HL-60 (cell line): ENCODE measurements around the gene DDX28.
A peak's percentile ranks its signal among the peaks of the same experiment; 100 is the strongest.

Experiments used
- GABPA ChIP-seq: IDR thresholded peaks from 2 replicates; pipeline ENCODE4 v1.6.1; 2012; ENCODE audit warnings: low read depth
- POLR2AphosphoS5 ChIP-seq: IDR thresholded peaks from 2 replicates; pipeline ENCODE4 v1.6.1; 2012; ENCODE audit warnings: low read depth
- SPI1 ChIP-seq: IDR thresholded peaks from 2 replicates; pipeline ENCODE4 v1.6.1; 2012; ENCODE audit warnings: low read depth, mild to moderate bottlenecking, borderline replicate concordance
- TF ChIP-seq, protein P1 (sequence below): IDR thresholded peaks from one replicate; pipeline ENCODE4 v1.5.1; 2011; ENCODE audit warnings: low read length, control low read depth, inconsistent platforms; ENCODE audit not compliant: insufficient read depth

DNA sequence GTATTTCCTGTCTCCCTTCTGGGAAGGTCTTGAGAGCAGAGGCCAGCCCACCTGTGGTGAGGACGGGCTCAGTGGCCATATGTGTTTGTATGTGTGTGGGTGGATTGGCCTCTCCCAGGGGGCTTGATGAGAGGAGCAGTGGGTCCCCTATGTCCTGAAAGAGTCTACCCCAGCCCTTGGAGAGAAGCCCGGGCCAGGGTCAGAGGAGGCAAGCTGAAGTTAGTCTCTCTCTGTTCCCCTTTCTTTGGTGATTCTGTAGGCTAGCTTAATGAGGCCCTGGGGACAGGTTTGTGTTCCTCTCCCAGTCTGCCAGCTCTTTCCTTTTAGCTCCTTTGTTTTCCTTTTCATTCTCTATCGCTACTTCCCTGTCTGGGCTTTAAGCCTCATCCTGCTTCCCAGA, 38.4 kb upstream of the DDX28 start:
- TF ChIP-seq, protein P1, sequence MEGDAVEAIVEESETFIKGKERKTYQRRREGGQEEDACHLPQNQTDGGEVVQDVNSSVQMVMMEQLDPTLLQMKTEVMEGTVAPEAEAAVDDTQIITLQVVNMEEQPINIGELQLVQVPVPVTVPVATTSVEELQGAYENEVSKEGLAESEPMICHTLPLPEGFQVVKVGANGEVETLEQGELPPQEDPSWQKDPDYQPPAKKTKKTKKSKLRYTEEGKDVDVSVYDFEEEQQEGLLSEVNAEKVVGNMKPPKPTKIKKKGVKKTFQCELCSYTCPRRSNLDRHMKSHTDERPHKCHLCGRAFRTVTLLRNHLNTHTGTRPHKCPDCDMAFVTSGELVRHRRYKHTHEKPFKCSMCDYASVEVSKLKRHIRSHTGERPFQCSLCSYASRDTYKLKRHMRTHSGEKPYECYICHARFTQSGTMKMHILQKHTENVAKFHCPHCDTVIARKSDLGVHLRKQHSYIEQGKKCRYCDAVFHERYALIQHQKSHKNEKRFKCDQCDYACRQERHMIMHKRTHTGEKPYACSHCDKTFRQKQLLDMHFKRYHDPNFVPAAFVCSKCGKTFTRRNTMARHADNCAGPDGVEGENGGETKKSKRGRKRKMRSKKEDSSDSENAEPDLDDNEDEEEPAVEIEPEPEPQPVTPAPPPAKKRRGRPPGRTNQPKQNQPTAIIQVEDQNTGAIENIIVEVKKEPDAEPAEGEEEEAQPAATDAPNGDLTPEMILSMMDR = no peak
- TF ChIP-seq GABPA (no peak), SPI1 (peak; percentile 14; the same call in 1 of the 2 replicates), POLR2AphosphoS5 (no peak)
